SK-N-MC (cell line): ENCODE measurements around the gene LITAF.

Experiments used
- EZH2 ChIP-seq: fragments of 200-600 bp; sonication (generic); IDR thresholded peaks from one replicate; pipeline ENCODE4 v1.6.1; 2017; ENCODE audit warnings: antibody characterized with exemption
- FOXP2 ChIP-seq: optimal IDR thresholded peaks from 2 replicates; pipeline ENCODE3; 2011; ENCODE audit warnings: mild to moderate bottlenecking, moderate library complexity; ENCODE audit not compliant: insufficient read depth; ENCODE audit errors: extremely low read length, control extremely low read depth
- POLR2AphosphoS5 ChIP-seq: IDR thresholded peaks from 2 replicates; pipeline ENCODE4 v1.6.1; 2012; ENCODE audit warnings: mild to moderate bottlenecking, low read depth, low read length, borderline replicate concordance

DNA sequence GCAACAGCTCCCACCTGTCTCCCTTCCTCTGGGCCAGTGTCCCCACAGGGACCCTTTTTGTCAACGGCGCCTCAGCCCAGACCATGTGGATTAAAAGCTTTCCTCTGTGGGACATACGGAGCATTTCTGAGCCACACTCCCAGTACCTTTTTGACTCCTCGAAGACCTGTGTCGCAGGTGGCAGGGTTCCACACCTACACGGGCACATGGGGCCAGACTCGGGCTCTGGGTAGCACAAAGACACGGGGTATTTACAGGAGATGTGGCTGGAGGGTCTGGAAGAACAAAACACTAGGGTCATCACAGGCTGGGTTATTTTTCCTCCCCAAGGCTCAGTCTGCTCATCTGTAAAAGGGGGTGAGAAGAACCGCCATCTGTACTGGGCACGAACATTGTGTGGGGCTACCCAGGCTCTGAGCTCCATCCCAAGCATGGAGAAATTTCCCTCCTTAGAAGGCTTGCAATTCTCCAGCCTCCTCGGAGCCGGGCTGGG is 49.0 kb upstream of the LITAF start:
- TF ChIP-seq FOXP2: no peak
- TF ChIP-seq EZH2: no peak
- no peak for TF ChIP-seq POLR2AphosphoS5
